IMR-90 (cell line): ENCODE results near the gene CDKL5.
"Not testable (repeated sequence)": the region's sequence is repeated elsewhere in the genome, so short reads cannot be mapped to it uniquely, and the experiment has no call there.

ENCODE experiments used
- CTCF ChIP-seq: conservative IDR thresholded peaks from 2 replicates; pipeline ENCODE4 v1.5.1; 2012; ENCODE audit warnings: mild to moderate bottlenecking, low read depth, low read length, improper control_type of control experiment
- MAZ ChIP-seq: IDR thresholded peaks from 2 replicates; pipeline ENCODE4 v1.6.1; 2012; ENCODE audit warnings: low read depth, mild to moderate bottlenecking, low read length, improper control_type of control experiment, moderate library complexity, borderline replicate concordance
- POLR2A ChIP-seq: IDR thresholded peaks from 2 replicates; pipeline ENCODE4 v1.6.1; 2012; ENCODE audit warnings: mild to moderate bottlenecking, low read depth, low read length
- RCOR1 ChIP-seq: IDR thresholded peaks from 2 replicates; pipeline ENCODE4 v1.6.1; 2012; ENCODE audit warnings: mild to moderate bottlenecking, low read length, improper control_type of control experiment; ENCODE audit not compliant: insufficient replicate concordance

- not testable (repeated sequence) for TF ChIP-seq CTCF, MAZ, POLR2A, RCOR1
Measured at GRCh38 chrX:18433288-18433687, 7.9 kb downstream of the CDKL5 start.
